ENCODE measurements around the gene TAPBPL. TPM values are rescaled to one million over a fixed set of nuclear protein-coding genes. Genes with fewer than 3 reads are reported as not detected.
A peak's percentile ranks its signal among the peaks of the same experiment; 100 is the strongest.

TAPBPL gene
- polyA plus RNA-seq, 1 donor (not counting 4 experiments of a cell fraction or from before 2014, with no cell fraction given), result 4.8 TPM

DNA sequence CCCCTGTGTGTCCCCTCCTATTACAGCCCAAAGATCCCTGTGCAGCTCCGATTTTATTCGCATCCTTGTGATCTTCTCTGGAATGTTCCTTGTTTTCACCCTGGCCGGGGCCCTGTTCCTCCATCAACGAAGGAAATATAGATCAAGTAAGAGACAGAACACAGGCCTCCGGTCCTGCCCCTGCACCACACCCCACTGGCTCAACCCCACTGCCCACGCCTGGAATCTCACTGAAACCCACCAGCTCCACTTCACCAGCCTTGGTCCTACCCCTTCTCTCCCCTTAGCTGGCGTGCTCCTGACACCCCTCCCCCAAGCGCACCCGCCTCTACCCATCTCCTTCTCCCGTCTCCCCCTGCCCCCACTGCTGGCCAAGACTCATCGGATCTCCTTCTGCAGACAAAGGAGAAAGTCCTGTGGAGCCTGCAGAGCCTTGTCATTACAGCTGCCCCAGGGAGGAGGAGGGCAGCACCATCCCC, 934 bp upstream of the TAPBPL start:
- no peak for TF ChIP-seq EZH2 (IDR thresholded peaks at IDR 0.05; ENCODE audit: low read length)
- no peak for TF ChIP-seq CTCF (optimal IDR thresholded peaks at IDR 0.05 in 1 of 3, IDR thresholded peaks at IDR 0.05 in 1 of 3, conservative IDR thresholded peaks at IDR 0.05 in 1 of 3; ENCODE audit: extremely low read depth in 1 of 3, insufficient read depth in 2 of 3, low read length in 3 of 3)
- no peak for FAIRE-seq
- Histone ChIP-seq H3K79me2 (ENCODE audit: control insufficient read depth, insufficient read depth, low read length) (no peaks in the 10 kb centered on the region), H3K9ac (ENCODE audit: control insufficient read depth, extremely low read depth, insufficient read depth, low read length) (peak overlapping the region; percentile 82), H3K4me3 (ENCODE audit: control insufficient read depth in 2 of 3, extremely low read depth in 1 of 3, insufficient read depth in 2 of 3, low read depth in 1 of 3, low read length in 3 of 3) (peak overlapping the region; percentile 42 to 56 (median 52)), H3K4me1 (ENCODE audit: control insufficient read depth, extremely low read depth, insufficient read depth, low read length) (peaks cover 20% of the 10 kb centered on the region), H2AFZ (ENCODE audit: control insufficient read depth, low read length) (peak overlapping the region; percentile 97), H3K4me2 (ENCODE audit: control insufficient read depth, extremely low read depth, insufficient read depth, low read depth, low read length) (peak overlapping the region; percentile 95), H4K20me1 (ENCODE audit: control insufficient read depth, extremely low read depth, insufficient read depth, low read length) (no peaks in the 10 kb centered on the region), H3K27ac (ENCODE audit: control insufficient read depth, insufficient read depth, low read length) (peak overlapping the region; percentile 72), H3K9me3 (ENCODE audit: control insufficient read depth, low read depth, low read length) (no peaks in the 10 kb centered on the region), H3K27me3 (ENCODE audit: control insufficient read depth, extremely low read depth, insufficient read depth, low read length) (no peaks in the 10 kb centered on the region), H3K36me3 (ENCODE audit: control insufficient read depth in 2 of 2, extremely low read depth in 1 of 2, insufficient read depth in 2 of 2, low read length in 2 of 2) (peaks cover 0 to 2% of the 10 kb centered on the region in 2 experiments), H3K9me1 (ENCODE audit: control insufficient read depth, extremely low read depth, insufficient read depth, low read length) (no peaks in the 10 kb centered on the region)
- dilution Hi-C loops (cut with MboI; ENCODE audit: extremely low pct_ligation_motif_present, low sequenced_read_pairs), result no loop called here
- no peak for DNase-seq (ENCODE audit: low read depth, low spot score)

DNA sequence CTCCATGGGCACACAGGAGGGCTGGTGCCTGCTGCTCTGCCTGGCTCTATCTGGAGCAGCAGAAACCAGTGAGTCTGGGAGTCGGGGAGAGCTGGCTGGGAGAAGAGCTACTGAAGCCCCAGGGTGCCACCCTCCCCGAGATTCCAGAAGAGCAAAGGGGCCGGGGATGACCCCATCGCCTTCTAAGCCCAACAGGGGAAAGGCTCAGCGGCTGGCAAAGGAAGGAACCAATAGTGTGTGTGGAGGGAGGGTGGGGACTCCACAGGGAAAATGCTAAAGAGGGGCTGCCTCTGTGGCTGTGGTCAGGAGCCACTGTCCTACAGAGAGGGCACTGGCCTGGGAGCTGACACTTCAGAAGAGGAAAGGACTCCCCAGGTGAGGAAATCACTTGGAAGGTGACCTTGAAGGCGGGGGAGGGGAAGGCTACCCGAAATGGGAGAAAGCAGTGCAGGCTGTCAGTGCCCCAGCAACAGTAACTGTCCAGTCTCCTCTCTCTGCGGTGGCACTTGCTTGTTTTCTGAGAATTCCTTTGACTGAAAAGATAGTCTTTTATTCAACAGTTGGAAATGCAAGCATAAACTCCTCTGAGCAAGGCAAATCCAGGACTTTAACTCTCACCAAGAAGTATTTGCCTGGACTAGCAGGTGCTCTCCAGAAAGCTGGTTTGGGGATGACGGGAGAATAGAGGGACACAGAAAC, 552 bp downstream of the TAPBPL start:
- Histone ChIP-seq H3K9ac (ENCODE audit: control insufficient read depth, extremely low read depth, insufficient read depth, low read length) (peak overlapping the region; percentile 82), H2AFZ (ENCODE audit: control insufficient read depth, low read length) (peak overlapping the region; percentile 97), H4K20me1 (ENCODE audit: control insufficient read depth, extremely low read depth, insufficient read depth, low read length) (no peaks in the 10 kb centered on the region), H3K36me3 (ENCODE audit: control insufficient read depth in 2 of 2, extremely low read depth in 1 of 2, insufficient read depth in 2 of 2, low read length in 2 of 2) (peaks cover 1 to 2% of the 10 kb centered on the region in 2 experiments), H3K4me2 (ENCODE audit: control insufficient read depth, extremely low read depth, insufficient read depth, low read depth, low read length) (peak overlapping the region; percentile 95), H3K9me3 (ENCODE audit: control insufficient read depth, low read depth, low read length) (no peaks in the 10 kb centered on the region), H3K27me3 (ENCODE audit: control insufficient read depth, extremely low read depth, insufficient read depth, low read length) (no peaks in the 10 kb centered on the region), H3K9me1 (ENCODE audit: control insufficient read depth, extremely low read depth, insufficient read depth, low read length) (no peaks in the 10 kb centered on the region), H3K79me2 (ENCODE audit: control insufficient read depth, insufficient read depth, low read length) (no peaks in the 10 kb centered on the region), H3K27ac (ENCODE audit: control insufficient read depth, insufficient read depth, low read length) (peak overlapping the region; percentile 72), H3K4me1 (ENCODE audit: control insufficient read depth, extremely low read depth, insufficient read depth, low read length) (peaks cover 20% of the 10 kb centered on the region), H3K4me3 (ENCODE audit: control insufficient read depth in 2 of 3, extremely low read depth in 1 of 3, insufficient read depth in 2 of 3, low read depth in 1 of 3, low read length in 3 of 3) (peak overlapping the region; percentile 42 to 56 (median 52))
- FAIRE-seq (peak; percentile 58), DNase-seq (ENCODE audit: low read depth, low spot score) (no peak)
- TF ChIP-seq EZH2 (IDR thresholded peaks at IDR 0.05; ENCODE audit: low read length), result no peak
- no peak for TF ChIP-seq CTCF (optimal IDR thresholded peaks at IDR 0.05 in 1 of 3, IDR thresholded peaks at IDR 0.05 in 1 of 3, conservative IDR thresholded peaks at IDR 0.05 in 1 of 3; ENCODE audit: extremely low read depth in 1 of 3, insufficient read depth in 2 of 3, low read length in 3 of 3)
- dilution Hi-C loops (cut with MboI; ENCODE audit: extremely low pct_ligation_motif_present, low sequenced_read_pairs), result no loop called here
